Body of pancreas (tissue), 4 donors: ENCODE results near the gene TSHZ2. TPM values are rescaled to one million over a fixed set of nuclear protein-coding genes. Genes with fewer than 3 reads are reported as not detected.
"Not testable (repeated sequence)": the region's sequence is repeated elsewhere in the genome, so short reads cannot be mapped to it uniquely, and the experiment has no call there.

Experiments
- ATAC-seq: fragments of 150-250 bp; one replicate; pipeline ENCODE4 v1.9.1; 2016
- DNase-seq, 4 donors: peaks; one replicate each; pipeline ENCODE4 v3.0.0-alpha.2; 2019
- H3K27ac ChIP-seq, 4 donors: fragments of 200-600 bp; sonication (generic); 1 replicate in 3 of 4; 2 replicates in 1 of 4; pipeline versions ENCODE4 v1.5.1 to v1.6.1; 2016 to 2019; ENCODE audit warnings: mild to moderate bottlenecking in 1 of 4, mixed read lengths in 1 of 4, moderate library complexity in 1 of 4
- H3K27me3 ChIP-seq, 2 donors: fragments of 200-600 bp; sonication (generic); one replicate each; pipeline ENCODE4 v1.6.0; 2016; ENCODE audit warnings: mild to moderate bottlenecking in 1 of 2
- H3K36me3 ChIP-seq, 2 donors: fragments of 200-600 bp; sonication (generic); replicated peaks in 1 of 2; 2 replicates each; pipeline ENCODE4 v1.5.1; 2016; ENCODE audit warnings: low read depth in 2 of 2; ENCODE audit not compliant: insufficient read depth in 1 of 2
- H3K4me1 ChIP-seq: fragments of 200-600 bp; sonication (generic); one replicate; pipeline ENCODE4 v1.6.0; 2016
- H3K4me3 ChIP-seq, 2 donors: fragments of 200-600 bp; sonication (generic); 1 replicate in 1 of 2; 2 replicates in 1 of 2; pipeline ENCODE4 v1.5.1; 2016 to 2019
- H3K9me3 ChIP-seq, 3 donors: fragments of 200-600 bp; sonication (generic); 1 replicate in 2 of 3; 2 replicates in 1 of 3; pipeline ENCODE4 v1.5.1; 2016
- CTCF ChIP-seq, 7 experiments: fragments of 450-650 bp in 4 of 7; fragments of 200-600 bp in 3 of 7; sonication (generic) in 3 of 7; IDR thresholded peaks; one replicate each; pipeline ENCODE4 v1.5.1; 2016 to 2019; ENCODE audit warnings: antibody characterized with exemption in 7 of 7
- POLR2A ChIP-seq, 3 donors: fragments of 450-650 bp; IDR thresholded peaks; one replicate each; pipeline ENCODE4 v1.6.1; 2016; ENCODE audit warnings: antibody characterized with exemption in 3 of 3, mild to moderate bottlenecking in 2 of 3
- WGBS, 2 donors: methylation state at CpG; one replicate each; pipeline ENCODE4 v1.1.5; 2017; 5-methylcytosine and 5-hydroxymethylcytosine counted together
- intact Hi-C: fragments of 100-400 bp; cut with DNase I; formaldehyde crosslinking; loops from one replicate; pipeline ENCODE4 v1.15.1; 2023
- total RNA-seq, 2 donors: library from RNA; depleted of rRNA; stranded (reverse); fragments of >200 nt; gene quantifications; one replicate each; pipeline ENCODE4 v1.1.0, GENCODE V29; 2016

Gene TSHZ2
- total RNA-seq, 2 donors from 2014 or later, result 6.0 to 9.6 TPM

- WGBS, 2 donors, result 58 to 66% methylated on average over 2 of the region's 2 CpGs
- H3K27ac ChIP-seq, result no peak overlapping the region
- intact Hi-C loops, result no loop called here
These were observed 48.7 kb downstream of the TSHZ2 start for GRCh38 chr20:53020834-53021233.

GRCh38 chr20:53021934-53022333 lies 49.8 kb downstream of the TSHZ2 start:
- H3K27ac ChIP-seq, result no peak overlapping the region

More at GRCh38 chr20:53020834-53021233, 48.7 kb downstream of the TSHZ2 start:
- no peak for DNase-seq
- ATAC-seq, result no peak
- Histone ChIP-seq H3K27me3 (no peaks in the 10 kb centered on the region), H3K9me3 (no peaks in the 10 kb centered on the region), H3K4me3 (no peak overlapping the region), H3K36me3 (no peaks in the 10 kb centered on the region), H3K4me1 (no peaks in the 10 kb centered on the region)
- TF ChIP-seq POLR2A (IDR thresholded peaks at IDR 0.05) (no peak), CTCF (IDR thresholded peaks at IDR 0.05) (peak in 1 of 7 experiments; percentile 16)

GRCh38 chr20:53023732-53024520 lies 51.8 kb downstream of the TSHZ2 start:
- intact Hi-C loops, result no loop called here
- no peak overlapping the region for H3K27ac ChIP-seq
- DNase-seq, result no peak

More at GRCh38 chr20:53021934-53022333, 49.8 kb downstream of the TSHZ2 start:
- H3K9me3 ChIP-seq, result no peaks in the 10 kb centered on the region
- H3K36me3 ChIP-seq, result no peaks in the 10 kb centered on the region
- H3K4me1 ChIP-seq, result no peaks in the 10 kb centered on the region
- H3K27me3 ChIP-seq, result no peaks in the 10 kb centered on the region
- DNase-seq, result no peak
- 88 to 91% methylated on average over 3 of the region's 3 CpGs for WGBS, 2 donors
- intact Hi-C loops, result no loop called here
- TF ChIP-seq POLR2A (IDR thresholded peaks at IDR 0.05), result no peak
- TF ChIP-seq CTCF (IDR thresholded peaks at IDR 0.05), result no peak
- no peak for ATAC-seq
- H3K4me3 ChIP-seq, result no peak overlapping the region

GRCh38 chr20:53024653-53025052 lies 52.5 kb downstream of the TSHZ2 start:
- H3K27ac ChIP-seq, DNase-seq, H3K9me3 ChIP-seq, H3K4me1 ChIP-seq, H3K4me3 ChIP-seq, ATAC-seq, intact Hi-C loops, H3K36me3 ChIP-seq, H3K27me3 ChIP-seq: not testable (repeated sequence)
- 84 to 88% methylated on average over 5 of the region's 5 CpGs for WGBS, 2 donors

More at GRCh38 chr20:53023732-53024520, 51.8 kb downstream of the TSHZ2 start:
- ATAC-seq, result no peak
- Histone ChIP-seq H3K4me1 (no peaks in the 10 kb centered on the region), H3K4me3 (no peak overlapping the region), H3K36me3 (no peaks in the 10 kb centered on the region), H3K27me3 (no peaks in the 10 kb centered on the region), H3K9me3 (no peaks in the 10 kb centered on the region)
- WGBS, 2 donors, result 28 to 31% methylated on average over 5 of the region's 5 CpGs
- TF ChIP-seq CTCF (IDR thresholded peaks at IDR 0.05) (no peak), POLR2A (IDR thresholded peaks at IDR 0.05) (no peak)

- Histone ChIP-seq H3K9me3 (no peaks in the 10 kb centered on the region), H3K27ac (no peak overlapping the region), H3K27me3 (no peaks in the 10 kb centered on the region), H3K4me1 (no peaks in the 10 kb centered on the region), H3K36me3 (no peaks in the 10 kb centered on the region), H3K4me3 (no peak overlapping the region)
- intact Hi-C loops, result no loop called here
- TF ChIP-seq POLR2A (IDR thresholded peaks at IDR 0.05) (no peak), CTCF (IDR thresholded peaks at IDR 0.05) (no peak)
- DNase-seq, result no peak
- no peak for ATAC-seq
These were observed 54.9 kb downstream of the TSHZ2 start for GRCh38 chr20:53027089-53027488.
